OCI-LY1 (cell line): ENCODE measurements around the gene C1QTNF2.

Experiments used
- H2AFZ ChIP-seq: fragments of 200-600 bp; sonication (generic), shearing (Covaris generic); 2 replicates; pipeline ENCODE4 v1.6.0; 2014; ENCODE audit warnings: antibody characterized with exemption, mild to moderate bottlenecking, low read length
- H3F3A ChIP-seq: fragments of 200-600 bp; sonication (generic), shearing (Covaris generic); 2 replicates; pipeline ENCODE4 v1.6.0; 2014; ENCODE audit warnings: mild to moderate bottlenecking, antibody characterized with exemption, low read length, moderate library complexity; ENCODE audit not compliant: insufficient read depth
- H3K27ac ChIP-seq: fragments of 200-600 bp; sonication (generic); 2 replicates; pipeline ENCODE4 v1.5.1; 2014; ENCODE audit warnings: low read length, mixed run types, mild to moderate bottlenecking, low read depth; ENCODE audit not compliant: poor library complexity, severe bottlenecking
- H3K27me3 ChIP-seq: fragments of 200-600 bp; sonication (generic); 2 replicates; pipeline ENCODE4 v1.6.0; 2014; ENCODE audit warnings: antibody characterized with exemption, mild to moderate bottlenecking, low read length, moderate library complexity; ENCODE audit not compliant: insufficient read depth
- H3K36me3 ChIP-seq: fragments of 200-600 bp; sonication (generic); 2 replicates; pipeline ENCODE4 v1.6.1; 2014; ENCODE audit warnings: mild to moderate bottlenecking, antibody characterized with exemption, low read length, moderate library complexity, mixed read lengths; ENCODE audit not compliant: insufficient read depth
- H3K4me1 ChIP-seq: fragments of 200-600 bp; sonication (generic); 2 replicates; pipeline ENCODE4 v1.5.1; 2014; ENCODE audit warnings: mild to moderate bottlenecking, low read length, moderate library complexity; ENCODE audit not compliant: insufficient read depth, severe bottlenecking
- H3K4me2 ChIP-seq: fragments of 200-600 bp; sonication (generic), shearing (Covaris generic); 2 replicates; pipeline ENCODE4 v1.6.1; 2014; ENCODE audit warnings: low read length
- H3K4me3 ChIP-seq: fragments of 200-600 bp; sonication (generic); 2 replicates; pipeline ENCODE4 v1.5.1; 2014; ENCODE audit warnings: low read length, low read depth, mild to moderate bottlenecking, mixed read lengths; ENCODE audit not compliant: poor library complexity, severe bottlenecking
- H3K79me2 ChIP-seq: fragments of 200-600 bp; shearing (Covaris generic); 2 replicates; pipeline ENCODE4 v1.6.1; 2016; ENCODE audit warnings: mixed run types, low read length, mixed read lengths; ENCODE audit not compliant: insufficient read depth
- H3K9ac ChIP-seq: fragments of 200-600 bp; sonication (generic), shearing (Covaris generic); 2 replicates; pipeline ENCODE4 v1.6.1; 2014; ENCODE audit warnings: mild to moderate bottlenecking, low read length, mixed read lengths
- H3K9me2 ChIP-seq: fragments of 200-600 bp; sonication (generic), shearing (Covaris generic); 2 replicates; pipeline ENCODE4 v1.6.1; 2014; ENCODE audit warnings: low read depth, mild to moderate bottlenecking, low read length, mixed read lengths
- H3K9me3 ChIP-seq: fragments of 200-600 bp; shearing (Covaris generic); 2 replicates; pipeline ENCODE4 v1.6.1; 2014; ENCODE audit warnings: low read length, mixed read lengths
- H4K20me1 ChIP-seq: fragments of 200-600 bp; sonication (generic), shearing (Covaris generic); 2 replicates; pipeline ENCODE4 v1.6.0; 2016; ENCODE audit warnings: mild to moderate bottlenecking, low read length; ENCODE audit not compliant: insufficient read depth
- EZH2 ChIP-seq: fragments of 200-600 bp; sonication (generic), shearing (Covaris generic); IDR thresholded peaks from 2 replicates; pipeline ENCODE4 v1.8.0; 2017; ENCODE audit warnings: borderline replicate concordance, mixed run types, mild to moderate bottlenecking, antibody characterized with exemption, low read length, moderate library complexity, mixed read lengths
- TF ChIP-seq, protein P1 (sequence below): fragments of 200-600 bp; sonication (generic), shearing (Covaris generic); IDR thresholded peaks from 2 replicates; pipeline ENCODE4 v1.5.1; 2017; ENCODE audit warnings: mild to moderate bottlenecking, antibody characterized with exemption, low read length, moderate library complexity, mixed read lengths

The C1QTNF2 gene

DNA sequence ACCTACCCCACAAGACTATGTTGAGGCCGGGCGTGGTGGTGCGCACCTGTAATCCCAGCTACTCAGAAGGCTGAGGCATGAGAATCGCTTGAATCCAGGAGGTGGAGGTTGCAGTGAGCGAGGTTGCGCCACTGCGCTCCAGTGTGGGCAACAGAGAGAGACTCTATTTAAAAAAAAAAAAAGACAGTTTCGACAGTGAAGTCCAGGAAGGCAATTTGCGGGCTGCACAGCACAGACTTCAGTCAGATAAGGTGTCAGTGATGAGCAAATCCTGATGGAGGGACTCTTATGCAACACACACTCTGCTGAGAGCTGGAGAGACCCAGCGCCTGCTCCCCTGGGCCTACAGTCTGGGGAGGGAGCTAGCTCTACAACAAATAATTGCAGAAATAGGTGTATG, 72.2 kb downstream of the C1QTNF2 start:
- Histone ChIP-seq H3K9ac (no peak overlapping the region), H3K4me2 (no peak overlapping the region), H3K9me2 (no peaks in the 10 kb centered on the region), H3K27me3 (0 out of 2 replicates have a peak, but pooled peaks cover 3% of the 10 kb centered on the region), H3K9me3 (no peaks in the 10 kb centered on the region), H3K79me2 (no peaks in the 10 kb centered on the region), H3K4me1 (peaks cover 5% of the 10 kb centered on the region), H3K27ac (no peak overlapping the region), H3F3A (no peaks in the 10 kb centered on the region), H2AFZ (no peak overlapping the region), H3K4me3 (no peak overlapping the region), H4K20me1 (no peaks in the 10 kb centered on the region), H3K36me3 (no peaks in the 10 kb centered on the region)
- TF ChIP-seq, protein P1, sequence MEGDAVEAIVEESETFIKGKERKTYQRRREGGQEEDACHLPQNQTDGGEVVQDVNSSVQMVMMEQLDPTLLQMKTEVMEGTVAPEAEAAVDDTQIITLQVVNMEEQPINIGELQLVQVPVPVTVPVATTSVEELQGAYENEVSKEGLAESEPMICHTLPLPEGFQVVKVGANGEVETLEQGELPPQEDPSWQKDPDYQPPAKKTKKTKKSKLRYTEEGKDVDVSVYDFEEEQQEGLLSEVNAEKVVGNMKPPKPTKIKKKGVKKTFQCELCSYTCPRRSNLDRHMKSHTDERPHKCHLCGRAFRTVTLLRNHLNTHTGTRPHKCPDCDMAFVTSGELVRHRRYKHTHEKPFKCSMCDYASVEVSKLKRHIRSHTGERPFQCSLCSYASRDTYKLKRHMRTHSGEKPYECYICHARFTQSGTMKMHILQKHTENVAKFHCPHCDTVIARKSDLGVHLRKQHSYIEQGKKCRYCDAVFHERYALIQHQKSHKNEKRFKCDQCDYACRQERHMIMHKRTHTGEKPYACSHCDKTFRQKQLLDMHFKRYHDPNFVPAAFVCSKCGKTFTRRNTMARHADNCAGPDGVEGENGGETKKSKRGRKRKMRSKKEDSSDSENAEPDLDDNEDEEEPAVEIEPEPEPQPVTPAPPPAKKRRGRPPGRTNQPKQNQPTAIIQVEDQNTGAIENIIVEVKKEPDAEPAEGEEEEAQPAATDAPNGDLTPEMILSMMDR, result no peak
- TF ChIP-seq EZH2, result no peak

DNA sequence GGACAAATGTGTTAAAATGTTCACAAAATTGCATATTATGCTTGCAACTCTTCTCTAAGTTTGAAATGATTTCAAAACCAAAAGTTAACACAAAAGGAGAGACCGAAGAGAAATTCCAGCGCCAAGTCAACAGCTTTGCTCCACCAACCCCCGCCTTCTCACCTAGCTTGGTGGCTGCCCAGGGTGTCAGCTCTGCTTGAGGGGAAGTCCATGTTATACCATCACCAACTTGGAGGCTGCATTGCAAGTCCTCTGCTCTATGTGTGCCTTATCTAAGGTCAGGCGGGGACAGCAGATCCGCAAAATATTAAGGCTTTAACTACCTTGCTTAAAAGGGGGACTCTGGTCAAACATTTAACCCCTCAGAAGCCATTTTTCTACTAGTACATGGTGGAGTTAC, 72.7 kb downstream of the C1QTNF2 start:
- Histone ChIP-seq H3K27me3 (0 out of 2 replicates have a peak, but pooled peaks cover 3% of the 10 kb centered on the region), H2AFZ (no peak overlapping the region), H3K79me2 (no peaks in the 10 kb centered on the region), H4K20me1 (no peaks in the 10 kb centered on the region), H3K9ac (no peak overlapping the region), H3K9me3 (no peaks in the 10 kb centered on the region), H3K27ac (no peak overlapping the region), H3K4me3 (no peak overlapping the region), H3F3A (no peaks in the 10 kb centered on the region), H3K4me1 (peaks cover 5% of the 10 kb centered on the region), H3K9me2 (no peaks in the 10 kb centered on the region), H3K4me2 (no peak overlapping the region), H3K36me3 (no peaks in the 10 kb centered on the region)
- TF ChIP-seq, protein P1, result no peak
- no peak for TF ChIP-seq EZH2
